ENCODE measurements around the gene ANAPC16.

Gene ANAPC16

DNA sequence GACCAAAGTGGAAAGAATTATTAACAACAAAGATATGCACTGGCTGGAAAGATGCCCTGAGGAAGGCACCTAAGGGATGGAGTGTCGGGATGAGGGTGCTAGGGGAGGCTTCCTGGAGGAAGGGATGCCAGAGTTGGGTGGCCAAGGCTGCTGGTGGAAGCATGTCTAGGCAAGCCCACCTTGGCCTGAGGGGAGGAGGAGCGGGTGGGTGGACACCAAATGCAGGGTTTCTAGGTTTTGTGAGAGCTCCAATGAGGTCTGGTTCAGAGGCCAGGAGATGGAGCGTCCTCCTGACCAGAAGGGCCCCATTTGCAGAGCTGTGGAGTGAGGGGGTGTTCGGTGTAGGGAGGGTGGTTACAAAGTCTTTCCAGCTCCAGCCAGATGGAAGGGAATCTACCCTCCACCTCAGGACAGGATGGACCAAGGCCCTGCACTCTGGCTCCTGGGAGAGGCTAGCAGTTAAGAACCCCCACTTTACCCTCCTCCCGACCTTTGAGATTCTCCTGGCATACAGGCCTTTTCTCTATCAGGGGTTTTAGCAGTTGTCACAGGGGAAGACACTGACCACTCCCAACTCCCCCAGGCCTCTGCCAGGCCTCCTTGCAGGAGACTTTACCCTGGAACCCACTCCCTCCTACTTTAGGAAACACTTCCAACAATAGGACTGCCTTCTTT, 54.9 kb downstream of the ANAPC16 start:
- H3K4me3 ChIP-seq (replicated peaks; ENCODE audit: low read depth, low read length): no peak overlapping the region
- DNase-seq (ENCODE audit: low read depth): no peak
- TF ChIP-seq, protein P1, sequence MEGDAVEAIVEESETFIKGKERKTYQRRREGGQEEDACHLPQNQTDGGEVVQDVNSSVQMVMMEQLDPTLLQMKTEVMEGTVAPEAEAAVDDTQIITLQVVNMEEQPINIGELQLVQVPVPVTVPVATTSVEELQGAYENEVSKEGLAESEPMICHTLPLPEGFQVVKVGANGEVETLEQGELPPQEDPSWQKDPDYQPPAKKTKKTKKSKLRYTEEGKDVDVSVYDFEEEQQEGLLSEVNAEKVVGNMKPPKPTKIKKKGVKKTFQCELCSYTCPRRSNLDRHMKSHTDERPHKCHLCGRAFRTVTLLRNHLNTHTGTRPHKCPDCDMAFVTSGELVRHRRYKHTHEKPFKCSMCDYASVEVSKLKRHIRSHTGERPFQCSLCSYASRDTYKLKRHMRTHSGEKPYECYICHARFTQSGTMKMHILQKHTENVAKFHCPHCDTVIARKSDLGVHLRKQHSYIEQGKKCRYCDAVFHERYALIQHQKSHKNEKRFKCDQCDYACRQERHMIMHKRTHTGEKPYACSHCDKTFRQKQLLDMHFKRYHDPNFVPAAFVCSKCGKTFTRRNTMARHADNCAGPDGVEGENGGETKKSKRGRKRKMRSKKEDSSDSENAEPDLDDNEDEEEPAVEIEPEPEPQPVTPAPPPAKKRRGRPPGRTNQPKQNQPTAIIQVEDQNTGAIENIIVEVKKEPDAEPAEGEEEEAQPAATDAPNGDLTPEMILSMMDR (IDR thresholded peaks at IDR 0.05; ENCODE audit: low read length, missing control alignments): no peak

DNA sequence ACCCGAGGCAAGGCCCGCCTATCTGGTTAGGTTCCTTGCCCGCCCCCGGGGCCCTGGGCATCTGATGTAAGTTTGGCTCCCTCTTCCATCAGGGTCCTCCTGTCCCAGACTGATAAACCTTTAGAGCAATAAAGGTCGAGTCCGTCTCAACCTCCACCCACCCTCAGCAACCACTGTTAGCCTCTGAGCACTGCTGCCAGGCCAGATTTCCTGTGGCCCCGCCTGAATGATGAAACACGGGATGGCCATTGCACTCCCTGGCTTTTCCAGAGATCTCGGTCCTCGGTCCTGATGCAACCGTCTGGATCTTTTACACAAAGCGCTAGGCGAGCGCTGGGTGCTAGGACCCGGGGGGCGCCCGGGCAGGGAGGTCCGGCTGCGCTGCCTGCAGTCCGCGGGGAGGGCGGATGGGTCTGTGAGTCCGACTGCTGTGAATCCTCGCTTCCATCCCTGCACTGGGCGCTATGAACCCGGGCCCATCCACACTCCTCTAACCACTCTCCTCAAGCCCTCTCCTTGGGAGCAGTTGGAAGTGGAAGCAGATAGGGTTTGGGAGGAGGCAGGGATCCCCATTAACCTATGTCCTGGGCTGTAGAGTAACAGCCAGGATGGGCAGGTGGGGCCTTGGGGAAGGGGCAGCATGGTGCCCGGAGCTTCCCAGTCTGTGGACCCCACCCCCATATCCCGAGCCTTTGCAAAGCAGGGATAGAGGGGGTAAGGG, 57.0 kb downstream of the ANAPC16 start:
- DNase-seq (ENCODE audit: low read depth): peak; percentile 98

DNA sequence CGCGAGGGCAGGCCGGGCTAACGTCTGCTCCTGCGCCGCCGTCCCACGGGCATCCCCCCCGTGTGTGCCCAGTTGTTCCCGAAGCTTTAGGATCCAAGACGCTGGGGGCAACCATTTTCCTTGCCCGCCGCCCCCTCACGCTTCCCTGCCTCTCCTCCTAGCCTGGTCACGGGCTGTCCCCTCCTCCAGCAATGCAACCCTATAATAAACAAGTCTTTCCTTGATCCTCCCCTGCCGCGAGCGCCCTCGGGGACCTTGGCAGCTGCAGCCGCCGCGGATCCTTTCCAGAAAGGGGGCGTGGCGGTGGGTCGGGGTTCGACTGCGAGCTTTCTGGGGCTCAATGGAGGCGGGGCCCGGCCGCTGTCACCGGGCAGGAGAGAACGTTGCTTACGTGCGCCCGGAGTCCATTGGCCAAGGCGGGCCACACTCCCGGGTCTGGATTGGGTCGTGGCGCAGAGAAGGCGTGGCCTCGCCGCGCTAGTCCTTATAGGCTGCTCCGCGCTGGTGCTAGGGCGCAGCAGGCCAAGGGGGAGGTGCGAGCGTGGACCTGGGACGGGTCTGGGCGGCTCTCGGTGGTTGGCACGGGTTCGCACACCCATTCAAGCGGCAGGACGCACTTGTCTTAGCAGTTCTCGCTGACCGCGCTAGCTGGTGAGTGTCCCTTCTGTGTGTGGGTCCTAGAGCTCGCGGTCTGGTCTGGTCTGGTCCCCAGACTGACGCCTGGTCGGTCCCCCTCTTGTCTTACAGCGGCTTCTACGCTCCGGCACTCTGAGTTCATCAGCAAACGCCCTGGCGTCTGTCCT, 57.8 kb downstream of the ANAPC16 start, which contains the start of gene DDIT4:
DDIT4 (plus strand) TSS at position 515 of the 803 bp plus-strand sequence. CDS start 293 bp downstream, outside the sequence.
- DNase-seq (ENCODE audit: low read depth): peak; percentile 100
- TF ChIP-seq, protein P1 (IDR thresholded peaks at IDR 0.05; ENCODE audit: low read length, missing control alignments): no peak
- peak within 1 kb of the TSS; percentile 100 for H3K4me3 ChIP-seq (replicated peaks; ENCODE audit: low read depth, low read length)

More for the DNA sequence above, 57.0 kb downstream of the ANAPC16 start:
- H3K4me3 ChIP-seq (replicated peaks; ENCODE audit: low read depth, low read length): peak overlapping the region; percentile 100
- TF ChIP-seq, protein P1 (IDR thresholded peaks at IDR 0.05; ENCODE audit: low read length, missing control alignments): no peak

- DNase-seq (ENCODE audit: low read depth): no peak
- H3K4me3 ChIP-seq (replicated peaks; ENCODE audit: low read depth, low read length): peak overlapping the region; percentile 100
- TF ChIP-seq, protein P1 (IDR thresholded peaks at IDR 0.05; ENCODE audit: low read length, missing control alignments): no peak
Measured at GRCh38 chr10:72274213-72274729, 58.5 kb downstream of the ANAPC16 start.

DNA sequence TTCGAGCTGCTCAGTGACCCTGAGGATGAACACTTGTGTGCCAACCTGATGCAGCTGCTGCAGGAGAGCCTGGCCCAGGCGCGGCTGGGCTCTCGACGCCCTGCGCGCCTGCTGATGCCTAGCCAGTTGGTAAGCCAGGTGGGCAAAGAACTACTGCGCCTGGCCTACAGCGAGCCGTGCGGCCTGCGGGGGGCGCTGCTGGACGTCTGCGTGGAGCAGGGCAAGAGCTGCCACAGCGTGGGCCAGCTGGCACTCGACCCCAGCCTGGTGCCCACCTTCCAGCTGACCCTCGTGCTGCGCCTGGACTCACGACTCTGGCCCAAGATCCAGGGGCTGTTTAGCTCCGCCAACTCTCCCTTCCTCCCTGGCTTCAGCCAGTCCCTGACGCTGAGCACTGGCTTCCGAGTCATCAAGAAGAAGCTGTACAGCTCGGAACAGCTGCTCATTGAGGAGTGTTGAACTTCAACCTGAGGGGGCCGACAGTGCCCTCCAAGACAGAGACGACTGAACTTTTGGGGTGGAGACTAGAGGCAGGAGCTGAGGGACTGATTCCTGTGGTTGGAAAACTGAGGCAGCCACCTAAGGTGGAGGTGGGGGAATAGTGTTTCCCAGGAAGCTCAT, 59.0 kb downstream of the ANAPC16 start:
- TF ChIP-seq, protein P1 (IDR thresholded peaks at IDR 0.05; ENCODE audit: low read length, missing control alignments): peak; percentile 65
- DNase-seq (ENCODE audit: low read depth): peak; percentile 82
- H3K4me3 ChIP-seq (replicated peaks; ENCODE audit: low read depth, low read length): peak overlapping the region; percentile 100

- TF ChIP-seq, protein P1 (IDR thresholded peaks at IDR 0.05; ENCODE audit: low read length, missing control alignments): no peak
- peak; percentile 60 for DNase-seq (ENCODE audit: low read depth)
Measured at GRCh38 chr10:72275351-72276012, 59.7 kb downstream of the ANAPC16 start.

More at GRCh38 chr10:72275351-72276012, 59.7 kb downstream of the ANAPC16 start:
- peak overlapping the region; percentile 100 for H3K4me3 ChIP-seq (replicated peaks; ENCODE audit: low read depth, low read length)

Data from fibroblast of pulmonary artery (primary cell).